Ovary (tissue), 9 donors: Measurements from ENCODE around the gene IFIH1. TPM values are rescaled to one million over a fixed set of nuclear protein-coding genes. Genes with fewer than 3 reads are reported as not detected.

ENCODE experiments used
- DNase-seq, 5 donors: peaks; one replicate each; pipeline ENCODE4 v3.0.0-alpha.2; 2019 to 2020
- H3K27ac ChIP-seq, 2 donors: fragments of 200-600 bp; one replicate each; pipeline versions ENCODE4 v1.5.1 to v1.8.0; 2019 to 2022
- H3K27me3 ChIP-seq: fragments of 200-600 bp; one replicate; pipeline ENCODE4 v1.8.0; 2022
- H3K36me3 ChIP-seq: fragments of 200-600 bp; sonication (generic); one replicate; pipeline ENCODE4 v1.5.1; 2019
- H3K4me1 ChIP-seq: one replicate; pipeline ENCODE4 v1.8.1; 2013; ENCODE audit warnings: mild to moderate bottlenecking, moderate library complexity; ENCODE audit not compliant: insufficient read depth
- H3K4me3 ChIP-seq: fragments of 200-600 bp; sonication (generic); one replicate; pipeline ENCODE4 v1.5.1; 2017
- H3K9me3 ChIP-seq, 2 donors: fragments of 200-600 bp in 1 of 2; sonication (generic) in 1 of 2; one replicate each; pipeline versions ENCODE4 v1.5.1 to v1.8.1; 2013 to 2019; ENCODE audit warnings: mild to moderate bottlenecking in 1 of 2, moderate library complexity in 1 of 2
- EP300 ChIP-seq: sonication (generic); formaldehyde crosslinking; IDR thresholded peaks from one replicate; pipeline ENCODE4 v1.6.1; 2017; ENCODE audit warnings: antibody characterized with exemption
- POLR2A ChIP-seq: fragments of 450-650 bp; IDR thresholded peaks from one replicate; pipeline ENCODE4 v1.6.1; 2017; ENCODE audit warnings: antibody characterized with exemption, mild to moderate bottlenecking, moderate library complexity
- WGBS, 3 donors: extraction: QIAGEN DNeasy Blood & Tissue Kit in 1 of 3; methylation state at CpG; one replicate each; pipeline versions ENCODE4 v1.1.5 to v1.1.7; 2013 to 2017; 5-methylcytosine and 5-hydroxymethylcytosine counted together
- intact Hi-C, 4 donors: fragments of 100-400 bp; cut with DNase I; formaldehyde crosslinking; loops; one replicate each; pipeline versions ENCODE4 v1.11.0 to v1.15.1; 2022 to 2023
- polyA plus RNA-seq, 2 donors: library from polyadenylated mRNA; stranded (reverse); fragments of 200-250 nt in 1 of 2; fragments of 350-450 nt in 1 of 2; fragmentation: Illumina TruSeq in 1 of 2; extraction: RNeasy Lipid Tissue Mini Kit (QIAGEN cat#74804) in 1 of 2; gene quantifications; one replicate each; pipeline ENCODE4 v1.2.3, GENCODE V29; 2013 to 2014
- total RNA-seq, 7 donors: library from RNA; depleted of rRNA in 2 of 7; stranded (reverse); fragments of >200 nt in 2 of 7; fragmentation: NEBNext Ultra II Directional in 3 of 7; extraction: Animal tissue kit (Norgen Biotek cat#: 25700) in 3 of 7; gene quantifications; one replicate each; pipeline versions ENCODE4 v1.1.0 to v1.2.4, GENCODE V29; 2016 to 2023
- TF ChIP-seq, protein P1 (sequence below), 3 donors: fragments of 450-650 bp in 2 of 3; fragments of 200-600 bp in 1 of 3; IDR thresholded peaks; one replicate each; pipeline versions ENCODE4 v1.5.1 to v1.8.0; 2016 to 2022; ENCODE audit warnings: antibody characterized with exemption in 3 of 3, mild to moderate bottlenecking in 1 of 3
- donor health status: DM: no; HTN: no; CAD: no; lungs with moderate emphysema.
- donor health status: DM: no; HTN: no; CAD: no.
- donor health status: Bipolar disorder and iron deficiency.
- donor health status: DM: yes; HTN: yes; CAD: no.
- donor health status: DM: no; HTN: no; CAD: no.
- donor health status: DM: yes; HTN: yes; CAD: no.

The IFIH1 gene
- total and polyA plus RNA-seq, 9 donors: 7.6 to 19.7 (median 14.4) TPM

DNA sequence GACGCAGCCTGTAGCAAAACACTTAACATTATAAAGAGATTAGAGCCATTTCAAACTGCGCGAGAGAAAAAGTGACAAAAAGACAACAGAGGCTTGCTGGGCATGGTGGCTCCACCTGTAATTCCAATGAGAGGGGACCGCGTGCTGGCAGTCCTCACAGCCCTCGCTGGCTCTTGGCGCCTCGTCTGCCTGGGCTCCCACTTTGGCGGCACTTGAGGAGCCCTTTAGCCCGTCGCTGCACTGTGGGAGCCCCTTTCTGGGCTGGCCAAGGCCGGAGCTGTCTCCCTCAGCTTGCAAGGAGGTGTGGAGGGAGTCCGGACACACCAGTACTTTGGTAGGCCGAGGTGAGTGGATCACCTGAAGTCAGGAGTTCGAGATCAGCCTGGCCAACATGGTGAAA, 9.3 kb upstream of the IFIH1 start:
- no peak for TF ChIP-seq EP300
- TF ChIP-seq, protein P1, sequence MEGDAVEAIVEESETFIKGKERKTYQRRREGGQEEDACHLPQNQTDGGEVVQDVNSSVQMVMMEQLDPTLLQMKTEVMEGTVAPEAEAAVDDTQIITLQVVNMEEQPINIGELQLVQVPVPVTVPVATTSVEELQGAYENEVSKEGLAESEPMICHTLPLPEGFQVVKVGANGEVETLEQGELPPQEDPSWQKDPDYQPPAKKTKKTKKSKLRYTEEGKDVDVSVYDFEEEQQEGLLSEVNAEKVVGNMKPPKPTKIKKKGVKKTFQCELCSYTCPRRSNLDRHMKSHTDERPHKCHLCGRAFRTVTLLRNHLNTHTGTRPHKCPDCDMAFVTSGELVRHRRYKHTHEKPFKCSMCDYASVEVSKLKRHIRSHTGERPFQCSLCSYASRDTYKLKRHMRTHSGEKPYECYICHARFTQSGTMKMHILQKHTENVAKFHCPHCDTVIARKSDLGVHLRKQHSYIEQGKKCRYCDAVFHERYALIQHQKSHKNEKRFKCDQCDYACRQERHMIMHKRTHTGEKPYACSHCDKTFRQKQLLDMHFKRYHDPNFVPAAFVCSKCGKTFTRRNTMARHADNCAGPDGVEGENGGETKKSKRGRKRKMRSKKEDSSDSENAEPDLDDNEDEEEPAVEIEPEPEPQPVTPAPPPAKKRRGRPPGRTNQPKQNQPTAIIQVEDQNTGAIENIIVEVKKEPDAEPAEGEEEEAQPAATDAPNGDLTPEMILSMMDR (IDR thresholded peaks at IDR 0.05): no peak
- no peak for TF ChIP-seq POLR2A
- H3K4me3 ChIP-seq: no peak overlapping the region
- WGBS, 3 donors: 94 to 95% (median 95%) methylated on average over 15 of the region's 15 CpGs
- no peaks in the 10 kb centered on the region for H3K36me3 ChIP-seq
- intact Hi-C loops: no loop called here
- H3K27ac ChIP-seq: no peak overlapping the region
- no peak for DNase-seq
- H3K9me3 ChIP-seq: no peaks in the 10 kb centered on the region
- no peaks in the 10 kb centered on the region for H3K4me1 ChIP-seq
- H3K27me3 ChIP-seq: no peaks in the 10 kb centered on the region

DNA sequence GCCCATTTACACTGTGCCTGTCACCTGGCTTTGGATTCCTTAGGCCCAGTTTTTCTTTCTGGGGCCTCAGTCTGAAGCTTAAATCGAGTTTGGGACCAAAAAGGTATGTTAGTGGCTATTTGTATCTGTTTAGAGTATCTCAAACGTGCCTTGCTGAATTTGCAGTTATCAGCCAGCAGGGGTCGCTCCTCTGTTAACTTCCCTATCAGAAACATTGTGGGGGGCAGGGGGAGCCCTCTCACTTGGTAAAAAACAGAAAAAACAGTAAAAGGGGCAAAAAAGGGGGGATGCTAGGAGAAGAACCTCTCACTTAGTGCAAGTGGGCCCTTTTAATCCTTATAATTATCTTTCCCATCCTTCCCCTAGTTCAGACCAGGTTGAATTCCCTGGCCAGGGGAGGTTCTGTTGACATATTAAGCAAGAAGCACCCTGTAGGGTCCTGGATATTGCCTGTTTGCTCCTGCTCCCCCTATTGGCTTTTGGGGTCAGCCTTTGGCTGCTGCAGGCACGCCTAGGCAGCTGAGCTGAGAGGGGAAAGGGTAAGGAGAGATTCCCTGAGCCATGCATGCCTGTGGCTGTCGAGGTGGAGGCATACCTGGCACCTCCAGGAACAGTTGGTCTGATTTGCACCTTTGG, 8.8 kb upstream of the IFIH1 start:
- TF ChIP-seq, protein P1 (IDR thresholded peaks at IDR 0.05): no peak
- TF ChIP-seq POLR2A: no peak
- TF ChIP-seq EP300: no peak
- no peak overlapping the region for H3K27ac ChIP-seq
- no peak for DNase-seq
- H3K36me3 ChIP-seq: no peaks in the 10 kb centered on the region
- intact Hi-C loops: no loop called here
- no peaks in the 10 kb centered on the region for H3K4me1 ChIP-seq
- no peaks in the 10 kb centered on the region for H3K27me3 ChIP-seq
- H3K9me3 ChIP-seq: no peaks in the 10 kb centered on the region
- WGBS, 3 donors: 59 to 63% (median 61%) methylated on average over 5 of the region's 5 CpGs
- H3K4me3 ChIP-seq: no peak overlapping the region

DNA sequence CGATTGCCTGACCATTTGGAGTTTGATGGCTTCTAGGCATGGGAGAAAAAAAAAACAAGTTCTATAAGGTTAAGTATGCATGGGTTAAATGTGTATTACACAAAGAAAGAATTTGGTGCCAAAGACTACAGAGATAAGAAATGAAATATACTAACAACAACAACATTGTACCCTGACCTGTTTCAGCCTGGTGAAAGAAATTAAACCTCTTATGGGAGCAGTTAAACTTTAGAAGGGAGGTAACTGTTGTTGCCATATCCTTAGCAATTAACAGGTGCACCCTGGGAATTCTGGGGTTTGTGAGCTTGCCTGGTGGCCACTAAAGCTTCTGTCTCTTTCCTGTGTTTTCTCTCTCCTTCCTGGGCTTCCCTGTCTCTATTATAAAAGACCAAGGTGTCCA, 6.5 kb upstream of the IFIH1 start:
- WGBS, 3 donors: 81 to 88% (median 88%) methylated on average over 1 of the region's 1 CpG
- DNase-seq: no peak
- Histone ChIP-seq H3K9me3 (no peaks in the 10 kb centered on the region), H3K27ac (no peak overlapping the region), H3K27me3 (no peaks in the 10 kb centered on the region), H3K4me3 (no peak overlapping the region), H3K36me3 (no peaks in the 10 kb centered on the region), H3K4me1 (no peaks in the 10 kb centered on the region)
- TF ChIP-seq EP300: no peak
- no peak for TF ChIP-seq POLR2A
- TF ChIP-seq, protein P1 (IDR thresholded peaks at IDR 0.05): no peak
- intact Hi-C loops: no loop called here

DNA sequence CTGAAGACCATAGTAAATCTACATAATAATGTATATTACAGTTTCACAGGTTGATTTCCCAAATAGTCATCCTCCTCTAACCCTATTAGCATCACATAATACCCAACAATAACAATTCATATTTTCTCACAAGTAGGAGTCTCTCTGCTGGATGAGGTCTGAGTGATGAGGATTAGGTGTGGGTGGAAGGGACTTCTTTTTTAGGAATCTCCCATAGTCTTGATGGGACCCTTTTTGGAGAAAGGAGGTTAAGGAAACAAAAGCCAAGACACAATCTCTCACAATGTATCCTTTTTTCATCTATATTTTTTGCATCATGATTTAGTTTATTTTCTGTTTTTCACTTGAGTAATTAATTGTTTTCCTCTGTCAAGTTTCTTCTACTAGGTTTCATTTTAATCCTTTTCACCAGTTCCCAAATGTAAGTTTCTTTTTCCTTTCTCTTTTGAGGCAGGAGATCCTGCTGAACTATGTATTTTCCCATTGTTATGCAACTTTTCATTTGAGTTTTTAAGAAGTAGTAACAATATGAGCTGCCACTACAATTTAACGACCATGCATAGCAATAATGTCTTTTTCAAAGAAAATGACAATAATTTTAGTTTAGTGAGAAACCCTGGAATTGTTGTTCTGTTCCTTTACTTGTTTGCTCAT, 2.5 kb upstream of the IFIH1 start:
- 58 to 77% (median 61%) methylated on average over 1 of the region's 1 CpG for WGBS, 3 donors
- Histone ChIP-seq H3K36me3 (no peaks in the 10 kb centered on the region), H3K9me3 (no peaks in the 10 kb centered on the region), H3K4me3 (no peak overlapping the region), H3K27me3 (no peaks in the 10 kb centered on the region), H3K4me1 (peaks cover 3% of the 10 kb centered on the region), H3K27ac (no peak overlapping the region)
- no peak for DNase-seq
- intact Hi-C loops: no loop called here
- TF ChIP-seq, protein P1 (IDR thresholded peaks at IDR 0.05): no peak
- no peak for TF ChIP-seq EP300
- TF ChIP-seq POLR2A: no peak
